Ecto neural progenitor cell (in vitro differentiated cells): ENCODE results near the gene AIMP1.
"Not testable (repeated sequence)": the region's sequence is repeated elsewhere in the genome, so short reads cannot be mapped to it uniquely, and the experiment has no call there.

Experiments used
- DNase-seq: peaks from one replicate; pipeline ENCODE4 v3.0.0-alpha.2; 2018; ENCODE audit warnings: low spot score

AIMP1 gene

DNA sequence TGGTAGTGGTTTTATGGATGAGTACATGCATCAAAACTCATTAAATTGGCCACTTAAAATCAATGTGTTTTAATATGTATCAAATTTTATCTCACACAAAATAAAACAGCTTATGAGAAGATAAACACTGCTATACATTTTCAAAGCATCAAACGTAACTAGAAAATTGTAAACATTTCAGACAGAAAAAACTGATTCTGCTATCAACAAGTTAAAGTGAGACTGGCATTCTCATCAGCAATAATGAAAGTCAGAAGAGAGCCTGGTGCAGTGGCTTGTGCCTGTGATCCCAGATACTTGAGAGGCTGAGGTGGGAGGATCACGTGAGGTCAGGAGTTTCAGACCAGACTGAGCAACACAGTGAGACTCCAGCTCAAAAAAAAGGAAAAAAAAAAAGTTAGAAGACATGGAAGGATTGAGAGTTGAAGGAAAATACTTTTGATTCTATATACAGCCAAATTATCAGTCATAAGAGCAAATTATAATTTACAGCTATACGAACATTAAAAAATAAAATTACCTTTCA lies 3.3 kb upstream of the AIMP1 start:
- DNase-seq: no peak

DNA sequence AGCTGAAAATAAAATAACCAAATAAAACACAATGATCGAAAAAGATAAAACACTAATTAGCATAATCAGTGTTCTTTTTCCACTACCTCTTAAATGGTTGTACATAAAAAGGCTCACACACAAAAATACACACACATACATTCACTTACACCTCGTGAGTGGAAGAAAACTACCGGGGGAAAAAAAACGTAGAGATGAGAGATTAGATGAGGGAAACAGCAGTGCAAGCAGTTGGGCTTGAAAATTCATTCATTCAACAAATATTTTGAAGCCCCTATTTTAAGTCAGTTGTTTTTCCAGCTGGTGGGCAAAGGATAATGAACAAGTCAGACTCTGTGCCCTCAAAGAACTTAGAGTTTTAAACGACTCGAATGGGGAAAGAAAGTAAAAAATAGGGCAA lies 1.4 kb upstream of the AIMP1 start:
- DNase-seq: no peak

DNA sequence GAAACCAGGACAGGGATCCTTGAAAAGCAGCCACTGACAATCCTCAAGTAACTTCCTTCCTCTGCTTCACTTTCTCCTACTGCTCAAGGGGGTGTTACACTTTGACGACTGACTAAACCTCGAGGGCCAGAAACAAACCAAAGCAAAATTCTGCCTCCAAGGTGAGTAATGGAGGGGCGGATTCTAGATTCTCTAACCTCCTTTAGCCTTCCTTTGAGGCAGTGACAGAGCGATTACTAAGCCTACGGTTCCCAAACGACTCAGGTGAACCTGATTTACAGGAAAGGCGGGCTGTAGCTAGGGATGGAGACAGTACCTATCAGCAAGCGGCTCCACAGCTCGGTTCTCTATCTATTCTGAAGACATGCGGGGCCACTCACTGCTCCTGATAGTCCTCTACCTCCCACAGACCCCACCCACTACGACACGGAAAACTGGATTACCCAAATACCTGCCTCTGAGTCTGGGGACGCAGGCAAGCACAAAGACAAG lies 828 bp upstream of the AIMP1 start:
- DNase-seq: no peak

DNA sequence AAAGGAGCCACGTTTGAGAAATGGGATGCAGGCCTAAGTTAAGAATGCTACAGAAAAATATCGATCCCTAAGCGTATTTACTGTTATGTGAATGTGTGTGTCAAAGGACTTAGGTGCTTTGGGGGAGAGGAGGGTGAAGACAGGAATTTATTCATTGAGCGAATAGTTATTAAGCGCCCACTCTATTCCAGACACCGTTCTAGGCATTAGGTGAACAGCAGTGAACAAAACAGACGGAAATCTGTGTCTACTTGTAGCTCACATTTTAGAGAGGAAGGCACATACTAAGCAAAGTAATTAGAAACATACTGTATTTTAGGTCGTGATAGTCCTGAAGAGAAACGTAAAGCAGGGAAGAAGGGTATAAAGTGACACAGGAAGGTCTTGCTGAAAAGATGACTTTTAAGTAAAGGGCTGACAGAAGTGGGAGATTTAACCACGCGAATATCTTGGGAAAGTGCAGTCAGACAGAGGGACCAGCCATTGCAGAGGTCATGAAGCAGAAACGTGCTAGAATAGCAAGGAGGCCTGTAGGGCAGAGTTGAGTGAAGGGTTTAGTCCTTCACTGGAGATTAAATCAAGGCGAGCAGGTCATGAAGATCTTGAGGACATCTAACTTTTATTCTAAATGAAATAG lies 541 bp downstream of the AIMP1 start:
- no peak for DNase-seq

DNA sequence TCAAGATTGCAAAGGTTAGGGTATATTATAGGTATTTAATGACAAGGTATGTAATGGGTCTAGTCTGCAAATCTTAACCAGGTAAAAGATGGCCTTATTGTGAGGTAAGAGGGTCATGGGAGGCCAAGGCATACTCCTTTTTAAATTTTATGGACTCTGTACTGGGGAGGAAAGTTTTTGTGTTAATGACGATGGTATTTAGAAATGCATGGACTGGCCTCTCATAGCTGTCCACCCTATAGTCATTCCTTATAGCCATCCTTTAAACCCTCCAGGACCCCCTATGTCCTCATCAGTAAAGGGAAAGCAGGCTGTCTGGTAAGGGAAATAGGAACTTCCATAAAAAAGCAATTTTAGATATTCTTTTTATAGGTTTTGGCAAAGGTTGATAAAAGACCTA lies 1.5 kb downstream of the AIMP1 start:
- DNase-seq: no peak

DNA sequence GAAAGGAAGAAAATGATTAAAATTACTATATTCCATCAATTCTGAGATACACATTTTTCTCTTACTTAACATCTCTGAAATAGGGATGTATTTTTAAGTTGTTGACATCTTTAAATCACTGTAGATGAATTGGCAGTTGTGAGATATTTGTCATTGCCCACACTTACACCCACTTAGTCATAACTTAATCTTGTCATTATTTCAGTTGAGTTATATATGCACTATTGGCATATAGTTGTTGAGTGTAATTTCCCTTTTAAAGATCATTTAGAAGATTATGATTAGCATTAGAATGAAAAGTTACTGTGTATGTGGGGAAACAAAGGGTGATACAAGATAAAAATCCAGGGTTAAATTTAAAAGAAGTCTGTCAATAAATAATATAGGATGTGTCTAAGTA lies 2.2 kb downstream of the AIMP1 start:
- no peak for DNase-seq

DNA sequence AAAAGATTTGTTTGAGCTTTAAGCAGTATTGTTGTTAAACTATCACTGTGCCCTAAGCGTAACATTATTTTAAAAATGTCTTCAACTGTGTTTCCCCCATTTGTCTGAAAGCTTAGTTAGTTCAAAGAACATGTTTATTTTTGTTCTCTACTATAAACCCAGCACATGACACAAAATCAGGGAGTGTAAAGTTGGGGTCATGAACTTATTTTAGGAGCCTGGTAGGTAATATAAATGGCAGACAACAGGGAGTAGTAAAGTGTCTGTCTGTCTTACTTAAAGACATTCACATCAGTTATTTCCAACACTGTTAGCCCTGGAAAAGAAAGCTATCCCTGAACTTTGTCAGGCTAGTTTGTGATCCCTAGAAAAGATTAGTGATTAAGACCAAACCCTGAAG lies 3.9 kb downstream of the AIMP1 start:
- DNase-seq: no peak

DNA sequence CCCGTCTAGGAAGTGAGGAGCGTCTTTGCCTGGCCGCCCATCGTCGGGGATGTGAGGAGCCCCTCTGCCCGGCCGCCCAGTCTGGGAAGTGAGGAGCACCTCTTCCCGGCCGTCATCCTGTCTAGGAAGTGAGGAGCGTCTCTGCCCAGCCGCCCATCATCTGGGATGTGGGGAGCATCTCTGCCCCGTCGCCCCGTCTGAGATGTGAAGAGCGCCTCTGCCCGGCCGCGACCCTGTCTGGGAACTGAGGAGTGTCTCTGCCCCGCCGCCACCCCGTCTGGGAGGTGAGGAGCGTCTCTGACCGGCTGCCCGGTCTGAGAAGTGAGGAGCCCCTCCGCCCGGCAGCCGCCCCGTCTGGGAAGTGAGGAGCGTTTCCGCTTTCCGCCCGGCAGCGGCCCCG lies 4.8 kb downstream of the AIMP1 start:
- not testable (repeated sequence) for DNase-seq

DNA sequence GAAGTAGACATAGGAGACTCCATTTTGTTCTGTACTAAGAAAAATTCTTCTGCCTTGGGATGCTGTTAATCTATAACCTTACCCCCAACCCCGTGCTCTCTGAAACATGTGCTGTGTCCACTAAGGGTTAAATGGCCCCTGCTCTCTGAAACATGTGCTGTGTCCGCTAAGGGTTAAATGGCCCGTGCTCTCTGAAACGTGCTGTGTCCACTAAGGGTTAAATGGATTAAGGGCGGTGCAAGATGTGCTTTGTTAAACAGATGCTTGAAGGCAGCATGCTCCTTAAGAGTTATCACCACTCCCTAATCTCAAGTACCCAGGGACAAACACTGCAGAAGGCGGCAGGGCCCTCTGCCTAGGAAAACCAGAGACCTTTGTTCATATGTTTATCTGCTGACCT lies 5.5 kb downstream of the AIMP1 start:
- DNase-seq: not testable (repeated sequence)

DNA sequence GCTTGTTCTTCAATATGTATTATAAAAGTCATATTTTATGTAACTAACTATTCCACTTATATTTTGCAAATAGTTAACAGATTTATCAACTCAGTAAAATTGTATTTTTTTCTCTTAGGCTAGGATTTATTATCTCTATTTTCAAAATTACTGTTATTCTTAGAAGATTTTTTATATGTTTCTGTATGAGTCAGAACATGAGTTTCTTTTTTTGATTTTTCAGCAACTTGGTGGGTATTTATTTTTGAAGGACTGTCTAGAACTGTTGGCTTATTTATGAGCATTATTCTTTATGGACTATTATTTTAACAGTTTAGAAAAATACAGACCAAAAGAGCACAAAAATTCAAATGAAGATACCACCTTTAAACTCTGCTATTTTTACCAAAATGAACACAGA lies 6.8 kb downstream of the AIMP1 start:
- no peak for DNase-seq

DNA sequence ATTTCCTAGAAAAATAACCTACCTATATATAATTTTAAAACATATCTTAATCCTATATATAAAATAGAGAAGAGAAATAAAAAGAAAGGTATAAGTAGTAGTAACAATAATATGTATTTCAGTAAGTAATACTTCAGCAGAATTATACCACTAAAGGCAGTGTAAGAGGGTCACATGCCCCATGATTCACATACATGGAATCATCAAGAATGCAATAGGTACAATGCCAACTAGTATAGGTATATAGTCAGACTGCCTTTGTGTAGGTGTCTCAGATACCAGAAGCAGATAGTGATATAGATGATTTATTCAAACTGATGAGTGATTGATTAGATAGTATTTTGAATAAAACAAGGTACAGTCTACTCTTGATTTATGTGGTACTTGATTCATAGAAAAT lies 9.4 kb downstream of the AIMP1 start:
- DNase-seq: no peak

DNA sequence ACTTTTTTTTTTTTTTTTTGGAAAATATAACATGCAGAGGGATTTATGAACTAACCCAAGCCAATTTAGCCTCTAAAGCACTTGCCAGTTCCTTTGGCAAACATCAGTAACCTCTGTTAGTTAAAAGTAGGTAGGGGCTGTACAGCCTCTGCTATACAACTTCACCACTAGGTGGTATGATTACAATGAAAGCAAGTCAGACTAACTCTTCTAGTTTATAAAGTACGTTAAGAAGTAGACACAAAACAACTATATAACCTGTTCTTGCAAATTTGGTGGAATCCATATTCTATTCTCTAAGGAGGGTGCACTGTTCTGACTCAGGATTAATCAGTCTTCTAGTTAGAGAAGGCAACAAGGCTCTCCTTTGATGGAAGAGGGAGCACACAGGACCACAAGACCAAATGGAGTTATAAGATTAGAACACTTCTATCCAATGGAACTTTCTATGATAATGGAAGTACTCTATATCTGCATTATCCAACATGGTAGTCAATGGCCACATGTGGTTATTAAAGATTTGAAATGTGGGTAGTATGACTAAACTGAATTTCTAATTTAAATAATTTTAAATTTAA lies 12.8 kb downstream of the AIMP1 start:
- DNase-seq: no peak

DNA sequence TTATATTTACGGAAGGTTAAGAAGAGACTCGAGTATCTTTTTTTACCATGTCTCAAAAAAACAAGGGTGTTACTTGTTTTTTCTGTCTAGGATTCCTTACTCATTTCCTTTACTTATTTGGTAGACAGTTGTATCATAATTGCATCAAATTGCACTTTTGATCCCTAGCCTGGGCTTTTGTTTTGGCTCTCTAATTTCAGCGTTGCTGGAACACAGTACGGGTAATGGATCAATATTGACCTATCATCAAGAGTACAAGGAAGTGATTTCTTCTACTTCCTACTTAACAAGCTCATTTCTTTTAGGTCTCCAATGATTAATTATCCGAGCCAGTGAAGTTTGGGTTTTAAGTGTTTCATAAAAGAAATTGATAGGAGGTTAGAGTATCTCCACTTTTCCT lies 16.8 kb downstream of the AIMP1 start:
- DNase-seq: no peak

DNA sequence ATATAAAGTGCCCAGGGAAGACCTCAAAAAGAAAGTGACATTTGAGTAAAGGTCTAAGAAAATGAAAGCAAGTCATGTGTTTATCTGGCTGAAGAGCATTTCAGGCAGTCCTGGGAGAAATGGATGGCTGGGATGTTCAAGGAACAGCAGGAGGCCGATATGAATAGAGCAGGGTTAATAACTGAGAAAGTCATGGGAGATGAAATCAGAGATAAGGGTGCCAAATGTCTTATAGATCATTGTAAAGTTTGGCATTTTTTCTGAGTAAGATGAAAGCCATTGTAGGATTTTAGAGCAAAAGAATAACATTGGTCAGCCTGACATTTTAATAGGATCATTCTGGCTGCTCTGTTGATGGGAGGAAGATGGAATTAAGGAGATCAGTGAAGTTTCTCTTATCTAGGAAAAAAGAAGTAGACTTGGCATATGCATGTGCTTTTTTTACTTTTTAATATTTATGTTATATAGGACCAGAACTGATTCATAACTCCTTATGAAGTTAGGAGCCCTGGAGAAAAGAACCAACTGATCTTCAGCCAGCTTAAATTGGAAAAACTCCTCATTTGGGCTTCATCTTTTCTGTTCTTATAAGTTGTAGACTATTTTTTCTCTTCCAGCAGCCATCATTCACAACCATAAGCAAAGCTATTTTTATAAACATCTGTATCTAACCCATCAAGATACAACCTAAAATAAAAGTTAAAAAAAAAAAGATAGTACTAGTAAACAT lies 18.6 kb downstream of the AIMP1 start:
- DNase-seq: no peak

DNA sequence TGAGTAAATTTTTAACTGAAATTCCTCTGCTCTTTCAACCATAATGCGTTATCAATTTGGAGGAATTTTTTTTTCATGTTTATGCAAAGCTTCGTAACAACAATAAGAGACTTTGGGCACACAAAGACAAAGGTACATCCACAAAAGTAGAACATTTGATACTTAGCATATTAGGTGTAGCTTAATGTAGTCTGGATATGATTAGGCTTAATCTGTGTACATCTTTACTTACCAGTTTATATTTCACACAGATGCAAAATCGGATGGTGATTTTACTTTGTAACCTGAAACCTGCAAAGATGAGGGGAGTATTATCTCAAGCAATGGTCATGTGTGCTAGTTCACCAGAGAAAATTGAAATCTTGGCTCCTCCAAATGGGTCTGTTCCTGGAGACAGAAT lies 20.3 kb downstream of the AIMP1 start:
- DNase-seq: no peak

DNA sequence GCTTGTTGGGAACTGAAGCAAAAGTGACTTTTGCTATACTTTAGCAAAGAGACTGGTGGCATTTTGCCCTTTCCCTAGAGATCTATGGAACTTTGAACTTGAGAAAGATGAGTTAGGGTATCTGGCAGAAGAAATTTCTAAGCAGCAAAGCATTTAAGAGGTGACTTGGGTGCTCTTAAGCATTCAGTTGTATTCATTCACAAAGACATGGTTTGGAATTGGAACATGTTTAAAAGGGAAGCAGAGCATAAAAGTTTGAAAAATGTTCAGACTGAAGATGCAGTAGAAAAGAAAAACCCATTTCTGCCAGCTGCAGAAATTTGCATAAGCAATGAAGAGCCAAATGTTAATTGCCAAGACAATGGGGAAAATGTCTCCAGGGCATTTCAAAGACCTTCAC lies 21.6 kb downstream of the AIMP1 start:
- no peak for DNase-seq

DNA sequence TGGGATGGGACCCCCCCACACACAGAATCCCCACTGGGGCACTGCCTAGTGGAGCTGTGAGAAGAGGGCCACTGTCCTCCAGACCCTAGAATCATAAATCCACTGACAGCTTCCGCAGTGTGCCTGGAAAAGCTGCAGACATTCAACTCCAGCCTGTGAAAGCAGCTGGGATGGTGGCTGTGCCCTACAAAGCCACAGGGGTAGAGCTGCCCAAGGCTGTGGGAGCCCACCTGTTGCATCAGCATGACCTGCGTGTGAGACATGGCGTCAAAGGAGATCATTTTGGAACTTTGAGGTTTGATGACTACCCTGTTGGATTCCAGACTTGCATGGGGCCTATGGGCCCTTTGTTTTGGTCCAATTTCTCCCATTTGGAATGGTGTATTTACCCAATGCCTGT lies 22.3 kb downstream of the AIMP1 start:
- no peak for DNase-seq

DNA sequence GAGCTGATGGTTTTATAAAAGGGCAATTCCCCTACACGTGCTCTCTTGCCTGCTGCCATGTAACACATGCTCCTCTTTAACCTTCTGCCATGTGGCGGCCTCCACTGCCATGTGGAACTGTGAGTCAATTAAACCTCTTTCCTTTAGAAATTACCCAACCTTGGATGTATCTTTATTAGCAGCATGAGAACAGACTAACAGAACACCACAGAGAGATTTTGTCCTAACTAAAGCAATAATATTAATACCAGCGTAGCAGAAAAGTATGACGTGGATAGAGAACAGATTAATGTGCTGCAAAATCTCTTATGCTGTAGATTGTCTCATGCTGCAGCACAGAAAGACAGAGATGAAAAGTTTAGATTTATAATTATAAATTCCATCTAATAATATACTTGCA lies 23.1 kb downstream of the AIMP1 start:
- no peak for DNase-seq

DNA sequence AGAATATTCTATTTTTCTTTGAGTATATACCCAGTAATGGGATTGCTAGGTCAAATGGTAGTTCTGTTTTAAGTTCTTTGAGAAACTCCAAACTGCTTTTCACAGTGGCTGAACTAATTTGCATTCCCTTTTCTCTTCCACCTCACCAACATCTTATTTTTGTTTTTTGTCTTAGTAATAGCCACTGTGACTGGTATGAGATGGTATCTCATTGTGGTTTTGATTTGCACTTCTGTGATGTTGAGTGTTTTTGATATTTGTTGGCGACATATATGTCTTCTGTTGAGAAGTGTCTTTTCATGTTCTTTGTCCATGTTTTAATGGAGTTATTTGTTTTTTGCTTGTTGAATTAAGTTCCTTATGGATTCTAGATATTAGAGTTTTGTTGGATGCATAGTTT lies 24.4 kb downstream of the AIMP1 start:
- no peak for DNase-seq

DNA sequence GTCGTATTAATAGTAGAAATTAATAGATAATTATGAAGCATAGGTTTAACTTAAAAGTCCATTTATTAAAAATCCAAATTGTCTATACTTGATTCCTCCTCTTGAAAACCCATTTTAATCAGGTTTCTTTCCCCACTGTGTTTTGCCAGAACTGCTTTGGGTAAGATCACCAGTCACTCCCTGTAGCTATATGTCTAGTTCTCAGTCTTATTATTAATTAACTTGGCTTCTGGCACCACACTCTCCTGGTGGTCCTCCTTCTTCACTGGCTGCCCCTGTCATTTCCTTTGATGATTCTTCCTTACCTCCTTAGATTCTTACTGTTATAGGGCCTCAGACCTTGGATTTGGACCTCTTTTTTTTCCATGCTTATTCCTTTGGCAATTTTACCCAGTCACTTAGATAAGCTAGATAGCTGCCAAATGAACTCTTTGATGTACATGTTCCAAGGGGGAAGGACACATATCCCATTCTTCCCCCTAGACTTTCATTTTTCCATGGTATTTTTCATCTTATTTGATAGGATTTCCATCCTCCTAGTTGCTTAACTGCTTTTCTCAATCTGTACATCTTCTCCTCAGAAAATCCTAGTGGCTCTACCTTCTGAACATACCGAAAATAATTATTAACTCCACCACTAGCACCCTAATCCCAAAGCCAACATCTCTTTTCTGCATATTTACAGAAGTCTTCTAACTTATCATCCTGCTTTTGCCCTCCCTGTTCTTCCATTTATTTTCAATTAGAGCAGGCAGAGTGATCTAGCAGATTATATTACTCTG lies 27.7 kb downstream of the AIMP1 start:
- DNase-seq: no peak

DNA sequence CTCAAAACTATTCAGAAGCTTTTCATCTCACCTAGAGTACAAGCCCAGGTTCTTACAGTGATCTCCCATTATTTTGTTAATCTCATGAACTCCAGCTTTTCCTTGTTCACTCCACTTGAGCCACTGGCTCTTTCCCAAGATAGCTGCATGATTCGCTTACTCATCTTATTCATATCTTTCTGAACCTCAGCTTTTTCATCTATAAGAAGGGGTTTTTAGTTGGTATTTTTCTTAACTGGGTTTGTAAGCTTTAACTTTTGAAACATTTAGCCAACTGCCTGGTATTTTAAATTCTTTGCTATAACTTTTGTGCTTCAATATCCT lies 28.3 kb downstream of the AIMP1 start:
- DNase-seq: no peak

DNA sequence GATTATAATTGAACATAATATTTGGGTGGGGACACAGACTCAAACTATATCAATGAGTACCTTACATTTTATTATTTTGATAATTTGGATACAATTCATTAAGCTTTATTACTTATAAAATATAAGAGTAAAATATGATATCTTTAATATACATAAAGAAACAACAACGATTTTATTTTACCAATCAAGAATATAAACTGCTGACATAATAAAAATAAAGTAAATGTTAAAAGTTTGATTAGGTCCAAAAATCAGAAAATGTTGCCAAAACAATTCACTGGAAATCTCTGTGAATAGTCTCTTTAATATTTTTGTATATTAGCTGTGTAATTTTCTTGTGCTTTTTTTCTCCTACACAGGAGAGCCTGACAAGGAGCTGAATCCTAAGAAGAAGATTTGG lies 30.8 kb downstream of the AIMP1 start:
- no peak for DNase-seq

DNA sequence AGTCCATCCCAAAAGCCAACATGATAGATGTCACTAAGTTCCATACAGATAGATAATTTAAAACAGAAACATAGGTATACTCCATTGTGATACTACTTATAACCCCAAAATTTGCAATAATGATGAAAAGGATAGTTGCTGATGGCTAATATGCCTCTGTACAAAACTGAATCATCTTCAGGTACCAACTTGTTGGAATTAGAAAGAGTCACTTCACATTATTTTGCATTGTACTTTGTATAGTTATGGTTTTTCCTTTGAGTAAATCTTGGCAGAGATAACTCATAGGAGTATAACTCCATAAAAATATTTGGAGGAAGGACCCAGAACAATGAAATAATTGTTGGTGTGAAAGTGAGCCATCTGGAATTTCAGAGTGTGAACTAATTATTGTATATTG lies 34.7 kb downstream of the AIMP1 start:
- no peak for DNase-seq
